Measurements from ENCODE around the gene ISYNA1. TPM values are rescaled to one million over a fixed set of nuclear protein-coding genes. Genes with fewer than 3 reads are reported as not detected.

Gene ISYNA1
- total RNA-seq, 6 donors from 2014 or later = 14.5 to 55.5 (median 20.0) TPM

DNA sequence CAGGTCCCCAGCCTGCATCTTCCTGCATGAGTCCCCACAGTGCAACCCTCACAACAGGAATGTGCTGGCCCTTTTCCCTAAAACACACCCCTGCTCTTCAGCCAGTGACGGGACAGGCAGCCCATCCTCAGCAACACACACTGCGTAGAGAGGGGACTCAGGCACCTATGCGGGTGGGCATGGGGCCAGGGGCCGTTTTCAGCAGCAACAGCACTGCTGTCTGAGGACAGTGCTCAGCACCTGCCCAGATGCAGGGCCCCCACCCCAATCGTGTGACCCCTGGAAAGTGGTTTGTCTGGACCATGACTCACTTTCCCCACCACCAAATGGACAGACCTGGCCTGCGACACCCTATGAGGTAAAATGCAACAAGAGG lies 28.0 kb upstream of the ISYNA1 start:
- DNase-seq (no peak), ATAC-seq (ENCODE audit: low FRiP score in 2 of 2) (no peak)
- Histone ChIP-seq H3K36me3 (peaks cover 0 to 38% (median 18%) of the 10 kb centered on the region in 4 donors), H3K9me3 (no peaks in the 10 kb centered on the region), H3K4me1 (peaks cover 41 to 57% (median 48%) of the 10 kb centered on the region in 4 donors), H3K4me3 (no peak overlapping the region), H3K27ac (peak overlapping the region in 3 of 4 donors; percentile 61 to 83 (median 71)), H3K27me3 (no peaks in the 10 kb centered on the region)
- TF ChIP-seq EP300 (IDR thresholded peaks at IDR 0.05) (no peak), POLR2A (IDR thresholded peaks at IDR 0.05) (no peak), POLR2AphosphoS5 (IDR thresholded peaks at IDR 0.05) (no peak)
- TF ChIP-seq, protein P1, sequence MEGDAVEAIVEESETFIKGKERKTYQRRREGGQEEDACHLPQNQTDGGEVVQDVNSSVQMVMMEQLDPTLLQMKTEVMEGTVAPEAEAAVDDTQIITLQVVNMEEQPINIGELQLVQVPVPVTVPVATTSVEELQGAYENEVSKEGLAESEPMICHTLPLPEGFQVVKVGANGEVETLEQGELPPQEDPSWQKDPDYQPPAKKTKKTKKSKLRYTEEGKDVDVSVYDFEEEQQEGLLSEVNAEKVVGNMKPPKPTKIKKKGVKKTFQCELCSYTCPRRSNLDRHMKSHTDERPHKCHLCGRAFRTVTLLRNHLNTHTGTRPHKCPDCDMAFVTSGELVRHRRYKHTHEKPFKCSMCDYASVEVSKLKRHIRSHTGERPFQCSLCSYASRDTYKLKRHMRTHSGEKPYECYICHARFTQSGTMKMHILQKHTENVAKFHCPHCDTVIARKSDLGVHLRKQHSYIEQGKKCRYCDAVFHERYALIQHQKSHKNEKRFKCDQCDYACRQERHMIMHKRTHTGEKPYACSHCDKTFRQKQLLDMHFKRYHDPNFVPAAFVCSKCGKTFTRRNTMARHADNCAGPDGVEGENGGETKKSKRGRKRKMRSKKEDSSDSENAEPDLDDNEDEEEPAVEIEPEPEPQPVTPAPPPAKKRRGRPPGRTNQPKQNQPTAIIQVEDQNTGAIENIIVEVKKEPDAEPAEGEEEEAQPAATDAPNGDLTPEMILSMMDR (IDR thresholded peaks at IDR 0.05) = no peak
- 92% methylated on average over 6 of the region's 6 CpGs; no CpG with 5 or more reads in 1 of the 2 donors for WGBS, 2 donors

DNA sequence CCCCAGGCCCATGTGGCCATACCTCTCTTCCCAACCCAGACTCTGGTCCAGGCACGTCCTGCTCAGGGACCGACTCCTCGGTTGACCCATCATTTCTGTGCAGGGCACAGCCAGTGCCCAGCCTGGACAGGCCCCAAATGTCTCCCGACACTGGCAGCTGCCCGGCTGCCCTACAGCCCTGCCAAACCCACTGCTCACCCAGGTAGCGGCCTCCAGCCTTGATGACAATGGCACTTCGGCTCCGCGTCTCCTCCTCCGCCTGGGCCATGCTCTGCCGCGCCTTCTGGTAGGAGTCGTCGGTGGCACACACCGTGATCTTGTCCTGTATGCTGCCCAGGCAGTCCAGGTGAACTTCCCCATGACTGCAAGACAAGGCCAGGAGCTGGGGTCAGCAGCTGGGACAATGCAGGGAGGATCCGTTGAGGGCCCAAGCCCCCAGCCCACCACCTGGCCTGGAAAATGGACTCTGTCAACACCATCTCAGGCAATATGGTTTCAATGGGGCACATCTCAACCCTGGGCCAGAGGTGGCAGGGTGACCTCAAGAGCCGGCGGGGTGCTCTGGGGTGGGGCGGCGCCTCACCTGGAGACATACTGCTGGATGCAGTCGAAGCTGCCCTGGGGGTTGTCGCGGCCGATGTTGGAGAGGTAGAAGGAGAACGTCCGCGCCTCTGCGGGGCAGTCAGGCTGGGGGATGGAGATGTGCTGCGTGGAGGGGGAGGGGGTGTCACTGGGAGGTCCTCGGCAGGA lies 27.5 kb upstream of the ISYNA1 start:
- H3K4me3 ChIP-seq = no peak overlapping the region
- H3K27me3 ChIP-seq = no peaks in the 10 kb centered on the region
- no peak for ATAC-seq (ENCODE audit: low FRiP score in 2 of 2)
- H3K27ac ChIP-seq = peak overlapping the region; percentile 56 to 83 (median 66)
- H3K36me3 ChIP-seq = peaks cover 0 to 38% (median 21%) of the 10 kb centered on the region in 4 donors
- peak in 1 of 2 donors; percentile 66 for DNase-seq
- TF ChIP-seq, protein P1 (IDR thresholded peaks at IDR 0.05) = no peak
- TF ChIP-seq POLR2AphosphoS5 (IDR thresholded peaks at IDR 0.05) (no peak), POLR2A (IDR thresholded peaks at IDR 0.05) (no peak), EP300 (IDR thresholded peaks at IDR 0.05) (no peak)
- 93% methylated on average over 28 to 29 of the region's 30 CpGs for WGBS, 2 donors
- H3K4me1 ChIP-seq = peaks cover 45 to 56% (median 49%) of the 10 kb centered on the region in 4 donors
- H3K9me3 ChIP-seq = no peaks in the 10 kb centered on the region

DNA sequence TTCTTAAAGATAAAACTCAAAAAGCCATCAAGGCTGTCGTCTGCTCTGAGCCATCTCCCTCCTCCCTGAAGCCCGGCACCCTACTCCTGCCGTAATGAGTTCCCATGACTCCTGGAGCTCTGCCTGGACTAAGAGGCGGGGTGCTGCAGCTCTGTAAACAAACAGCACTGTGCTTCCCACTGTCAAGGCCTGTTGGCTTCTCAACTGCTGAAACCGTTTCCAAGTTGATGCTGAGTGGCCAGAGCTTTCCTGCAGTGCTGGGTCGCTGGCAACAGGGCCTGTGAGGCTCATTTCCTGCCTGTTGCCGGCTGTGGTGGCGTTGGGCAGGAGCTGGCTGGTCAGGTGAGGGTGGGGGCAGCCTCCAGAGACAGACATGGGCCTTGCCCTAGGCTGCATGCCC lies 26.7 kb upstream of the ISYNA1 start:
- DNase-seq = peak in 1 of 2 donors; percentile 87
- peaks cover 41 to 49% (median 46%) of the 10 kb centered on the region in 4 donors for H3K4me1 ChIP-seq
- no peaks in the 10 kb centered on the region for H3K27me3 ChIP-seq
- peaks cover 0 to 44% (median 27%) of the 10 kb centered on the region in 4 donors for H3K36me3 ChIP-seq
- peak; percentile 44 to 70 for ATAC-seq (ENCODE audit: low FRiP score in 2 of 2)
- peak overlapping the region; percentile 56 to 83 (median 66) for H3K27ac ChIP-seq
- TF ChIP-seq POLR2AphosphoS5 (IDR thresholded peaks at IDR 0.05) (peak; percentile 66), POLR2A (IDR thresholded peaks at IDR 0.05) (no peak), EP300 (IDR thresholded peaks at IDR 0.05) (no peak)
- 3 to 12% methylated on average over 4 to 8 of the region's 8 CpGs for WGBS, 2 donors
- no peaks in the 10 kb centered on the region for H3K9me3 ChIP-seq
- no peak overlapping the region for H3K4me3 ChIP-seq

DNA sequence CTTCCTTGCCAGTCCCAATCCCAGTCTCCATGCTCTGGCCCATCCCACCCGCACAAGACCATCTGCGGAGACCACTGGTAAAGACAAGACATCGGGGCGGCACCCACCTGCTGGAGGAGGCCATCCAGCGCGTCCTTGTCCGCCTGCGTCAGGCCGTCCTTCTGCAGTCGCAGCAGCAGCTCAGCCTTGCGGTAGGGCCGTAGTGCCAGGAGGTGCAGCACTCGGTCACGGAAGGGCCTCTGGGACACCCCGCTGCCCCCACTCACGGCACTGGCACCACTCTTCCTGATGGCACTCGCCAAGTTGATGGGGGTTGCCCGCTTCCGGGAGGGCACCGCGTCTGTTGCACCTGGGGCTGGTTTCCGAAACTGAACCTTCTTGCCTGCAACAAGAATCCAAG lies 23.5 kb upstream of the ISYNA1 start:
- DNase-seq (peak in 1 of 2 donors; percentile 76), ATAC-seq (ENCODE audit: low FRiP score in 2 of 2) (no peak)
- Histone ChIP-seq H3K4me3 (no peak overlapping the region), H3K36me3 (peaks cover 3 to 75% (median 50%) of the 10 kb centered on the region in 4 donors), H3K27me3 (no peaks in the 10 kb centered on the region), H3K27ac (peak overlapping the region in 1 of 4 donors; percentile 70), H3K9me3 (no peaks in the 10 kb centered on the region), H3K4me1 (peaks cover 32 to 40% (median 35%) of the 10 kb centered on the region in 4 donors)
- 96 to 99% methylated on average over 14 to 21 of the region's 22 CpGs for WGBS, 2 donors
- TF ChIP-seq EP300 (IDR thresholded peaks at IDR 0.05) (no peak), POLR2AphosphoS5 (IDR thresholded peaks at IDR 0.05) (no peak), POLR2A (IDR thresholded peaks at IDR 0.05) (no peak)
- TF ChIP-seq, protein P1 (IDR thresholded peaks at IDR 0.05) = no peak

DNA sequence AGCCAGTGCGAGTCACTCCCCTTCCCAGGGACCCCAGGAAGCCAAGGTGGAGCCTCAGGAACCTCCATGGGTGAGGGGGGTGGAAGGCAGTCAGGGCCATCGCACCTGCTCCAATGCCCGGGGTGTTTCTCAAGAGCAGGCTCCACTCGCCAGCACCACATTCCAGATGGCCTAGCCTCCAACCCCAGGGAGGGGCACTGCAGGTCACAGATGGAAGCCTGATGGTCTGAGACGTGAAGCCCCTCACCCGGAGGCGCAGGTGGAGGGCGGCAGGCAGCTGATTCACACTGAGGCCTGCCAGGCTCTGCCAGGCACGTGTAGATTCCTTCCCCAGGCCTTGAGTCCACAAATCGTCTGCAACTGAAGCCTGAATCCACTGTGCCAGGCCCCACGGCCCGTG lies 23.0 kb upstream of the ISYNA1 start:
- Histone ChIP-seq H3K27me3 (no peaks in the 10 kb centered on the region), H3K27ac (peak overlapping the region; percentile 50 to 70 (median 64)), H3K36me3 (peaks cover 3 to 81% (median 54%) of the 10 kb centered on the region in 4 donors), H3K4me3 (no peak overlapping the region), H3K4me1 (peaks cover 28 to 35% (median 31%) of the 10 kb centered on the region in 4 donors), H3K9me3 (no peaks in the 10 kb centered on the region)
- ATAC-seq (ENCODE audit: low FRiP score in 2 of 2) (no peak), DNase-seq (no peak)
- WGBS, 2 donors = 95% methylated on average over 11 of the region's 12 CpGs; no CpG with 5 or more reads in 1 of the 2 donors
- TF ChIP-seq, protein P1 (IDR thresholded peaks at IDR 0.05) = no peak
- no peak for TF ChIP-seq POLR2AphosphoS5 (IDR thresholded peaks at IDR 0.05)
- TF ChIP-seq EP300 (IDR thresholded peaks at IDR 0.05) = no peak
- no peak for TF ChIP-seq POLR2A (IDR thresholded peaks at IDR 0.05)
